ENCODE results near the gene COA6.

DNA sequence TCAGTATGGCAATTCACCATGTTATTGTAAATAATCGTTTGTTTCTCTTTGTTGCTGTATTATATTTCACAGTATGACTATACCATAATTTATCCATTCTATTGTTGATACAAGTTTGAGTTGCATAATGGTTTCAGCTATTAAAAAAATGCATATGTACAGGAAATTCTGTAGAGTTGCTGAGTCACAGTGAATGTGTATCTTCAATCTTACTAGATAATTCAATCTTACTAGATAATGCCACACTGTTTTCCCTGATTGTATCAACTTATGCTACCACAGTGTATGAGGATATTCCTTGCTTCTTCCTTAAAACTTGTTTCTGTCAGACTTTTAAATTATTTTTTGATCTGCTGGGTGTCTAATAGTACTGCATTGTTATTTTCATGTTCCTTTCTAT is 3.5 kb upstream of the COA6 start:
- TF ChIP-seq, protein P1, sequence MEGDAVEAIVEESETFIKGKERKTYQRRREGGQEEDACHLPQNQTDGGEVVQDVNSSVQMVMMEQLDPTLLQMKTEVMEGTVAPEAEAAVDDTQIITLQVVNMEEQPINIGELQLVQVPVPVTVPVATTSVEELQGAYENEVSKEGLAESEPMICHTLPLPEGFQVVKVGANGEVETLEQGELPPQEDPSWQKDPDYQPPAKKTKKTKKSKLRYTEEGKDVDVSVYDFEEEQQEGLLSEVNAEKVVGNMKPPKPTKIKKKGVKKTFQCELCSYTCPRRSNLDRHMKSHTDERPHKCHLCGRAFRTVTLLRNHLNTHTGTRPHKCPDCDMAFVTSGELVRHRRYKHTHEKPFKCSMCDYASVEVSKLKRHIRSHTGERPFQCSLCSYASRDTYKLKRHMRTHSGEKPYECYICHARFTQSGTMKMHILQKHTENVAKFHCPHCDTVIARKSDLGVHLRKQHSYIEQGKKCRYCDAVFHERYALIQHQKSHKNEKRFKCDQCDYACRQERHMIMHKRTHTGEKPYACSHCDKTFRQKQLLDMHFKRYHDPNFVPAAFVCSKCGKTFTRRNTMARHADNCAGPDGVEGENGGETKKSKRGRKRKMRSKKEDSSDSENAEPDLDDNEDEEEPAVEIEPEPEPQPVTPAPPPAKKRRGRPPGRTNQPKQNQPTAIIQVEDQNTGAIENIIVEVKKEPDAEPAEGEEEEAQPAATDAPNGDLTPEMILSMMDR (conservative IDR thresholded peaks at IDR 0.05): no peak
- TF ChIP-seq ZFX (IDR thresholded peaks at IDR 0.05): no peak
